ENCODE measurements around the gene NPHS2. TPM values are rescaled to one million over a fixed set of nuclear protein-coding genes. Genes with fewer than 3 reads are reported as not detected.
"Not testable (repeated sequence)": the region's sequence is repeated elsewhere in the genome, so short reads cannot be mapped to it uniquely, and the experiment has no call there.

Gene NPHS2
- total RNA-seq, 3 donors from 2014 or later (not counting 1 experiment from before 2014, with no cell fraction given) = not detected

DNA sequence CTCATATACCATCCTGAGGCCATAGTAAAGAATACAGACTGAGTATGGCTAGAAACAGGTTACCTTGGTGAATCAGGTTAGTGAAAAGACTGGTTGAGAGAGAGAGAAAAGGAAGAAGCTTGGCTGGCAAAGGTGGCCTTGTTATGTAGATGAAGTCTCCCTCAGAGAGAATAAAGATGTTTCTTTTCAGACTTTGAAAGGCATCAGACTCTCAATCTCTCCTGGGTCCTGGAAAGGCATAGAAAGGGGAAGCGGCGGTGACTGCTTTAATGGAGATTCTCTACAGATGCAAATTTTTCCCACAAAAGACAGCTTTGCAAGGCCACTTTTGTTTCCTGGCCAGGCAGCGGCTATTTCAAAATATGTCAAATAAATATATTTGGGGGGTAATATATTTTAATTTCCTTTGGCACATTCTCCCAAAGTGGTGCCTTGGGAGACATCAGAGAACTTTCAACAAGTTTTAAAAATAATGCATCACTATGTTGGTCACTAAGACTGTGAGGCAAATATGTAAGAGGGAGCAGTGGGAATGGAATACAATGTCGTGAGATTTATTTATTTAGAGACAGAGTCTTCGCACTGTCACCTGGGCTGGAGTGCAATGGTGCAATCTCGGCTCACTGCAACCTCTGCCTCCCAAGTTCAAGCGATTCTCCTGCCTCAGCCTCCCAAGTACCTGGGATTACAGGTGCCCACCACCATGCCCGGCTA lies 46.1 kb downstream of the NPHS2 start:
- H3K27me3 Mint-ChIP-seq (ENCODE audit: low read depth in 2 of 2) = no peaks in the 10 kb centered on the region
- no peak overlapping the region for H3K4me3 Mint-ChIP-seq
- TF ChIP-seq CTCF (IDR thresholded peaks at IDR 0.05) = no peak
- ATAC-seq (no peak), DNase-seq (no peak)
- H3K27ac ChIP-seq (ENCODE audit: low read length) = no peak overlapping the region
- H3K27me3 ChIP-seq (ENCODE audit: control insufficient read depth, insufficient read depth, low read length) = no peaks in the 10 kb centered on the region
- H3K27ac Mint-ChIP-seq = no peak overlapping the region
- no peaks in the 10 kb centered on the region for H3K36me3 Mint-ChIP-seq
- intact Hi-C loops (cut with micrococcal nuclease) = no loop called here
- H3K4me1 Mint-ChIP-seq = no peaks in the 10 kb centered on the region
- no peak overlapping the region for H3K4me3 ChIP-seq (ENCODE audit: low read length)
- no peaks in the 10 kb centered on the region for H3K9me3 ChIP-seq (ENCODE audit: control insufficient read depth, insufficient read depth, low read length)
- 85% methylated on average over 7 of the region's 8 CpGs for WGBS (ENCODE audit: insufficient coverage)
- H3K4me1 ChIP-seq (ENCODE audit: control insufficient read depth, insufficient read depth, low read length) = no peaks in the 10 kb centered on the region
- H3K9me3 Mint-ChIP-seq = peaks cover 1 to 5% of the 10 kb centered on the region in 2 donors
- H3K36me3 ChIP-seq (ENCODE audit: control insufficient read depth, insufficient read depth, low read length) = no peaks in the 10 kb centered on the region

DNA sequence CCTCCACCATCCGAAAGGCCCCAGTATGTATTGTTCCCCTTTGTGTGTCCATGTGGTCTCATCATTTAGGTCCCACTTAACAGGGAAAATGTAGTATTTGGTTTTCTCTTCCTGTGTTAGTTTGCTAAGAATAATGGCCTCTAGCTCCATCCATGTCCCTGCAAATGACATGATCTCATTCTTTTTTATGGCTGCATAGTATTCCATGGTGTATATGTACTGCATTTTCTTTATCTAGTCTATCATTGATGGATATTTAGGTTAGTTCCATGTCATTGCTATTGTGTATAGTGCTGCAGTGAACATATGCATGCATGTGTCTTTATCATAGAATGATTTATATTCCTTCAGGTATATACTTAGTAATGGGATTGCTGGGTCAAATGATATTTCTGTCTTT lies 57.2 kb downstream of the NPHS2 start:
- H3K4me1 Mint-ChIP-seq; H3K36me3 ChIP-seq (ENCODE audit: control insufficient read depth, insufficient read depth, low read length); intact Hi-C loops (cut with micrococcal nuclease); DNase-seq; H3K27ac ChIP-seq (ENCODE audit: low read length); H3K27me3 ChIP-seq (ENCODE audit: control insufficient read depth, insufficient read depth, low read length); H3K27ac Mint-ChIP-seq; H3K4me3 ChIP-seq (ENCODE audit: low read length); H3K4me3 Mint-ChIP-seq; ATAC-seq; H3K27me3 Mint-ChIP-seq (ENCODE audit: low read depth in 2 of 2); H3K9me3 ChIP-seq (ENCODE audit: control insufficient read depth, insufficient read depth, low read length); H3K36me3 Mint-ChIP-seq; H3K4me1 ChIP-seq (ENCODE audit: control insufficient read depth, insufficient read depth, low read length): not testable (repeated sequence)
- no CpG with 5 or more reads among the region's 1 CpG for WGBS (ENCODE audit: insufficient coverage)
- peaks cover 11 to 12% of the 10 kb centered on the region in 2 donors for H3K9me3 Mint-ChIP-seq

DNA sequence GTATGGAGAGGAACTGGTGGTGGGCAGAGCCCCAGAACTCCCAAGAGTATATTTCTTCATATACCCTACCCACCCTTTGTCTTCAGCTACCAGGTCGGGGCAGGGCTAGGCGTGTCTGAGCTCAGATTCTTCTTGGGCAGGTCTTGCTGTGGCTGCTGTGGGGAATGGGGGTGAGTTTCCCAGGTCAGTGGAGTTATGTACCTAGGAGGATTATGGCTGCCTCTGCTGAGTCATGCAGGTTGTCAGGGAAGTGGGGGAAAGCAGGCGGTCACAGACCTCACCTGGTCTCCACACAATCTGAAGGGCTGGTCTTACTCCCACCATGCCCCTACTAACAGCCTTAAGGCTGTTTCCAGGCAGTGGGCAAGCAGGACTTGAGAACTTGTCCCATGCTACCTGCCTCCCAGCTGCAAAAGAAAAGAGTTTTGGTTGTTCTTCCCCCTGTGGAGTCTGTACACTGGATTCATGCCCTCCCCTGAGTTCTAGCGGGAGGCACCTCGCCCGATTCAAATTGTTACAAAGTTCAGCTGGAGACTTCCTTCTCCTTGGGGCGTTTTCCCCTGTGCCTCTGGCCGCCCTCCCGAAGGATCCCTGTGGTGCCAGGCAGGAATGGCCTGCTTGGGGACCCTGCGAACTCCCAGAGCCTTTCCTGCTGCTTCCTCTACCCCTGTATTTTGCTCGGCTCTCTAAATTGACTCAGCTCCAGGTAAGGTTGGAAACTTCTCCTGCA lies 58.6 kb downstream of the NPHS2 start:
- Mint-ChIP-seq H3K4me1 (no peaks in the 10 kb centered on the region), H3K36me3 (no peaks in the 10 kb centered on the region), H3K27me3 (ENCODE audit: low read depth in 2 of 2) (peaks cover 0 to 4% of the 10 kb centered on the region in 2 donors), H3K27ac (no peak overlapping the region), H3K9me3 (peaks cover 10 to 12% of the 10 kb centered on the region in 2 donors), H3K4me3 (no peak overlapping the region)
- intact Hi-C loops (cut with micrococcal nuclease) = no loop called here
- no peaks in the 10 kb centered on the region for H3K9me3 ChIP-seq (ENCODE audit: control insufficient read depth, insufficient read depth, low read length)
- no peak for DNase-seq
- H3K27ac ChIP-seq (ENCODE audit: low read length) = no peak overlapping the region
- no peaks in the 10 kb centered on the region for H3K36me3 ChIP-seq (ENCODE audit: control insufficient read depth, insufficient read depth, low read length)
- H3K4me3 ChIP-seq (ENCODE audit: low read length) = no peak overlapping the region
- no peak for TF ChIP-seq CTCF (IDR thresholded peaks at IDR 0.05)
- ATAC-seq = no peak
- no peaks in the 10 kb centered on the region for H3K27me3 ChIP-seq (ENCODE audit: control insufficient read depth, insufficient read depth, low read length)
- no peaks in the 10 kb centered on the region for H3K4me1 ChIP-seq (ENCODE audit: control insufficient read depth, insufficient read depth, low read length)
- 64% methylated on average over 10 of the region's 11 CpGs for WGBS (ENCODE audit: insufficient coverage)

DNA sequence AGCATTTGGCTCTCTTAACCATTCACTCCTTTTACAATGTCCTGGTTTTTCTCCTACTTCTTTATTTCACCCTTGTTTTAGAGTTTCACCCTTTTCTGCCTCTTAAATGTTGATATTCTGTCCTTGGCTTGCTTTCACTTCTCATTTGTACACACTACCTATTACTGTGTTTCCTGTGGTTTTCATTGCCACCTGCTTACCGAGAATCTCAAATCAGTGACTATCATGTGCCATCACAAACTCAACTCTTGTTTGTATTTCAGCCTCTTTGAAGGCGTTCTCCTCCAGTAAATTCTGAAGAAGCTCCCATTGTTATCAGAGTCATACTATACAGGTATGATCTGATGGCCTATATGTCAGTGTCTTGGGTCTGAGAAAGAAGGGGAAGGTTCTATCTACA lies 65.7 kb downstream of the NPHS2 start:
- ATAC-seq (no peak), DNase-seq (no peak)
- 13% methylated on average over 2 of the region's 2 CpGs for WGBS (ENCODE audit: insufficient coverage)
- no peak for TF ChIP-seq CTCF (IDR thresholded peaks at IDR 0.05)
- no peak overlapping the region for H3K4me3 ChIP-seq (ENCODE audit: low read length)
- H3K27me3 ChIP-seq (ENCODE audit: control insufficient read depth, insufficient read depth, low read length) = no peaks in the 10 kb centered on the region
- no peaks in the 10 kb centered on the region for H3K36me3 Mint-ChIP-seq
- no peaks in the 10 kb centered on the region for H3K4me1 ChIP-seq (ENCODE audit: control insufficient read depth, insufficient read depth, low read length)
- intact Hi-C loops (cut with micrococcal nuclease) = no loop called here
- no peak overlapping the region for H3K4me3 Mint-ChIP-seq
- H3K36me3 ChIP-seq (ENCODE audit: control insufficient read depth, insufficient read depth, low read length) = no peaks in the 10 kb centered on the region
- no peak overlapping the region for H3K27ac ChIP-seq (ENCODE audit: low read length)
- H3K27ac Mint-ChIP-seq = no peak overlapping the region
- H3K9me3 Mint-ChIP-seq = peaks cover 3 to 7% of the 10 kb centered on the region in 2 donors
- no peaks in the 10 kb centered on the region for H3K27me3 Mint-ChIP-seq (ENCODE audit: low read depth in 2 of 2)
- H3K9me3 ChIP-seq (ENCODE audit: control insufficient read depth, insufficient read depth, low read length) = no peaks in the 10 kb centered on the region
- no peaks in the 10 kb centered on the region for H3K4me1 Mint-ChIP-seq

Data from natural killer cell (primary cell).